ENCODE results near the gene TEKTIP1. TPM values are rescaled to one million over a fixed set of nuclear protein-coding genes. Genes with fewer than 3 reads are reported as not detected.

The TEKTIP1 gene
- total and polyA plus RNA-seq, 2 of the 4 experiments (the other 2 are of a cell fraction): not detected

GRCh38 chr19:3533033-3533432 is 5.9 kb upstream of the TEKTIP1 start:
- Histone ChIP-seq H2BK20ac (ENCODE audit: low read depth, low read length) (no peak overlapping the region), H3K27ac (ENCODE audit: insufficient read depth, low read length) (no peak overlapping the region), H3K9me3 (ENCODE audit: control insufficient read depth, insufficient read depth, low read length) (no peaks in the 10 kb centered on the region), H2BK120ac (ENCODE audit: low read depth, low read length) (no peak overlapping the region), H3K9ac (ENCODE audit: low read depth, low read length) (no peak overlapping the region), H4K5ac (ENCODE audit: low read depth, low read length) (no peak overlapping the region), H3K4me1 (ENCODE audit: control insufficient read depth, insufficient read depth, low read length) (no peaks in the 10 kb centered on the region), H2AK9ac (replicated peaks; ENCODE audit: low read depth, low read length, poor library complexity) (no peak overlapping the region), H3K14ac (replicated peaks; ENCODE audit: low read depth, low read length) (no peak overlapping the region), H3K9me1 (ENCODE audit: insufficient read depth, low read length) (peaks cover 6% of the 10 kb centered on the region; the same call in 1 of the 2 replicates), H2BK15ac (ENCODE audit: low read depth, low read length) (no peak overlapping the region), H4K91ac (ENCODE audit: insufficient read depth, low read depth, low read length) (no peak overlapping the region), H2AFZ (replicated peaks; ENCODE audit: low read length, poor library complexity) (no peak overlapping the region), H3K79me1 (ENCODE audit: low read depth in 1 of 2, low read length in 2 of 2) (peaks cover 8 to 26% of the 10 kb centered on the region in 2 experiments), H3K27me3 (ENCODE audit: control insufficient read depth, insufficient read depth, low read length) (no peaks in the 10 kb centered on the region), H4K8ac (ENCODE audit: low read depth in 2 of 2, low read length in 2 of 2) (no peak overlapping the region), H3K36me3 (ENCODE audit: control insufficient read depth, insufficient read depth, low read length) (peaks cover 62% of the 10 kb centered on the region), H3K4me3 (ENCODE audit: insufficient read depth, low read depth, low read length) (no peak overlapping the region), H3K56ac (ENCODE audit: extremely low read depth, insufficient read depth, low read length) (no peak overlapping the region), H3K4ac (ENCODE audit: low read depth, low read length) (no peak overlapping the region), H2BK5ac (ENCODE audit: low read depth, low read length, poor library complexity, severe bottlenecking) (no peak overlapping the region), H3K18ac (ENCODE audit: low read depth, low read length) (no peak overlapping the region), H3K4me2 (ENCODE audit: low read depth, low read length) (no peak overlapping the region), H2AK5ac (ENCODE audit: low read depth, low read length) (no peak overlapping the region), H3K23ac (ENCODE audit: low read depth, low read length) (no peak overlapping the region), H4K20me1 (ENCODE audit: insufficient read depth, low read length) (peaks cover 20% of the 10 kb centered on the region)
- TF ChIP-seq NFE2L2 (IDR thresholded peaks at IDR 0.05; ENCODE audit: low read depth, low read length): no peak
- TF ChIP-seq FOS (IDR thresholded peaks at IDR 0.05; ENCODE audit: low read depth, low read length): no peak
- TF ChIP-seq, protein P1, sequence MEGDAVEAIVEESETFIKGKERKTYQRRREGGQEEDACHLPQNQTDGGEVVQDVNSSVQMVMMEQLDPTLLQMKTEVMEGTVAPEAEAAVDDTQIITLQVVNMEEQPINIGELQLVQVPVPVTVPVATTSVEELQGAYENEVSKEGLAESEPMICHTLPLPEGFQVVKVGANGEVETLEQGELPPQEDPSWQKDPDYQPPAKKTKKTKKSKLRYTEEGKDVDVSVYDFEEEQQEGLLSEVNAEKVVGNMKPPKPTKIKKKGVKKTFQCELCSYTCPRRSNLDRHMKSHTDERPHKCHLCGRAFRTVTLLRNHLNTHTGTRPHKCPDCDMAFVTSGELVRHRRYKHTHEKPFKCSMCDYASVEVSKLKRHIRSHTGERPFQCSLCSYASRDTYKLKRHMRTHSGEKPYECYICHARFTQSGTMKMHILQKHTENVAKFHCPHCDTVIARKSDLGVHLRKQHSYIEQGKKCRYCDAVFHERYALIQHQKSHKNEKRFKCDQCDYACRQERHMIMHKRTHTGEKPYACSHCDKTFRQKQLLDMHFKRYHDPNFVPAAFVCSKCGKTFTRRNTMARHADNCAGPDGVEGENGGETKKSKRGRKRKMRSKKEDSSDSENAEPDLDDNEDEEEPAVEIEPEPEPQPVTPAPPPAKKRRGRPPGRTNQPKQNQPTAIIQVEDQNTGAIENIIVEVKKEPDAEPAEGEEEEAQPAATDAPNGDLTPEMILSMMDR (conservative IDR thresholded peaks at IDR 0.05; ENCODE audit: low read depth, low read length): no peak
- no peak for TF ChIP-seq BHLHE40 (IDR thresholded peaks at IDR 0.05; ENCODE audit: low read depth, low read length)
- no peak for TF ChIP-seq POLR2A (IDR thresholded peaks at IDR 0.05; ENCODE audit: low read depth, low read length)
- TF ChIP-seq RCOR1 (IDR thresholded peaks at IDR 0.05; ENCODE audit: insufficient replicate concordance, low read length): no peak
- no peak for TF ChIP-seq MXI1 (IDR thresholded peaks at IDR 0.05; ENCODE audit: borderline replicate concordance, low read depth, low read length)
- TF ChIP-seq CEBPB (IDR thresholded peaks at IDR 0.05; ENCODE audit: low read depth, low read length): no peak
- no peak for TF ChIP-seq SMC3 (IDR thresholded peaks at IDR 0.05; ENCODE audit: low read depth, low read length)
- TF ChIP-seq MAZ (IDR thresholded peaks at IDR 0.05; ENCODE audit: borderline replicate concordance, low read depth, low read length): no peak
- no peak for TF ChIP-seq USF2 (IDR thresholded peaks at IDR 0.05; ENCODE audit: low read depth, low read length)
- ATAC-seq (ENCODE audit: low read depth): no peak
- intact Hi-C loops (cut with micrococcal nuclease) (no loop called here), dilution Hi-C loops (cut with HindIII; ENCODE audit: low sequenced_read_pairs, unreplicated experiment) (no loop called here), in situ Hi-C loops (cut with MboI; ENCODE audit: low sequenced_read_pairs) (no loop called here)
- 98% methylated on average over 12 of the region's 17 CpGs; no CpG with 5 or more reads in 1 of the 2 experiments for WGBS, 2 experiments (ENCODE audit: extremely low coverage in 2 of 2, insufficient read length in 1 of 2)
- POLR2A ChIA-PET (ENCODE audit: unreplicated experiment): no interaction called here
- BruUV-seq (replicated peaks): no TSS peak
- CTCF ChIA-PET: no interaction called here
- no peak for DNase-seq

Data from IMR-90 (cell line).